Keratinocyte (primary cell): ENCODE measurements around the gene PKNOX2. TPM values are rescaled to one million over a fixed set of nuclear protein-coding genes. Genes with fewer than 3 reads are reported as not detected.

Experiments used
- DNase-seq: peaks from one replicate; pipeline ENCODE4 v3.0.0-alpha.2; 2011; ENCODE audit warnings: low read depth, missing footprints, low spot score
- FAIRE-seq: peaks from 2 replicates; lab custom pipeline; 2011; peaks lifted over from hg19 to GRCh38; lab: Jason Lieb, UNC
- H2AFZ ChIP-seq: 2 replicates; pipeline ENCODE4 v1.6.0; 2012; ENCODE audit warnings: low read length, control low read depth, inconsistent platforms; ENCODE audit not compliant: control insufficient read depth
- H3K27ac ChIP-seq: 2 replicates; pipeline ENCODE4 v1.5.1; 2011; ENCODE audit warnings: low read length; ENCODE audit not compliant: control insufficient read depth, insufficient read depth
- H3K27me3 ChIP-seq: 3 replicates; pipeline ENCODE4 v1.6.0; 2011; ENCODE audit warnings: low read length; ENCODE audit not compliant: control insufficient read depth, insufficient read depth; ENCODE audit errors: extremely low read depth
- H3K36me3 ChIP-seq, 2 experiments: 2 replicates in 1 of 2; 3 replicates in 1 of 2; pipeline ENCODE4 v1.5.1; 2011; ENCODE audit warnings: low read length in 2 of 2, mild to moderate bottlenecking in 1 of 2; ENCODE audit not compliant: control insufficient read depth in 2 of 2, insufficient read depth in 2 of 2; ENCODE audit errors: extremely low read depth in 1 of 2
- H3K4me1 ChIP-seq: 3 replicates; pipeline ENCODE4 v1.5.1; 2011; ENCODE audit warnings: low read length; ENCODE audit not compliant: control insufficient read depth, insufficient read depth; ENCODE audit errors: extremely low read depth
- H3K4me2 ChIP-seq: 3 replicates; pipeline ENCODE4 v1.6.0; 2011; ENCODE audit warnings: low read depth, low read length; ENCODE audit not compliant: control insufficient read depth, insufficient read depth; ENCODE audit errors: extremely low read depth
- H3K4me3 ChIP-seq, 3 experiments: fragments of 200-600 bp in 1 of 3; sonication (generic) in 1 of 3; 2 replicates in 2 of 3; 3 replicates in 1 of 3; pipeline ENCODE4 v1.5.1; 2011 to 2016; ENCODE audit warnings: low read length in 3 of 3, mild to moderate bottlenecking in 3 of 3, control low read depth in 2 of 3, inconsistent platforms in 1 of 3, low read depth in 1 of 3, mixed read lengths in 1 of 3, mixed run types in 1 of 3, moderate library complexity in 1 of 3; ENCODE audit not compliant: control insufficient read depth in 2 of 3, insufficient read depth in 2 of 3; ENCODE audit errors: extremely low read depth in 1 of 3
- H3K79me2 ChIP-seq: 2 replicates; pipeline ENCODE4 v1.6.0; 2012; ENCODE audit warnings: low read length; ENCODE audit not compliant: control insufficient read depth, insufficient read depth
- H3K9ac ChIP-seq: 3 replicates; pipeline ENCODE4 v1.6.0; 2011; ENCODE audit warnings: low read length; ENCODE audit not compliant: control insufficient read depth, insufficient read depth; ENCODE audit errors: extremely low read depth
- H3K9me1 ChIP-seq: 3 replicates; pipeline ENCODE4 v1.6.0; 2011; ENCODE audit warnings: low read length; ENCODE audit not compliant: control insufficient read depth, insufficient read depth; ENCODE audit errors: extremely low read depth
- H3K9me3 ChIP-seq: 2 replicates; pipeline ENCODE4 v1.5.1; 2012; ENCODE audit warnings: low read depth, low read length; ENCODE audit not compliant: control insufficient read depth
- H4K20me1 ChIP-seq: 3 replicates; pipeline ENCODE4 v1.6.0; 2011; ENCODE audit warnings: low read length; ENCODE audit not compliant: control insufficient read depth, insufficient read depth; ENCODE audit errors: extremely low read depth
- CTCF ChIP-seq, 3 experiments: IDR thresholded peaks in 1 of 3; conservative IDR thresholded peaks in 1 of 3; optimal IDR thresholded peaks in 1 of 3; 2 replicates in 2 of 3; 3 replicates in 1 of 3; pipeline versions ENCODE3 to v1.5.1; 2011; ENCODE audit warnings: low read length in 3 of 3, mild to moderate bottlenecking in 3 of 3, moderate library complexity in 2 of 3, control low read depth in 1 of 3, inconsistent platforms in 1 of 3; ENCODE audit not compliant: insufficient read depth in 2 of 3; ENCODE audit errors: extremely low read depth in 1 of 3
- EZH2 ChIP-seq: IDR thresholded peaks from one replicate; pipeline ENCODE4 v1.6.1; 2012; ENCODE audit warnings: inconsistent platforms, mild to moderate bottlenecking, low read length, moderate library complexity
- dilution Hi-C: fragments of 300-500 bp; cut with MboI; formaldehyde crosslinking; loops from one replicate; pipeline ENCODE4 v1.7.0; 2020; ENCODE audit warnings: low sequenced_read_pairs; ENCODE audit not compliant: extremely low pct_ligation_motif_present
- polyA plus RNA-seq, 5 experiments: library from polyadenylated mRNA; depleted of rRNA in 3 of 5; stranded (reverse) in 3 of 5; stranded (forward) in 1 of 5; unstranded in 1 of 5; fragments of >200 nt; gene quantifications; 1 replicate in 1 of 5; 2 replicates in 3 of 5; 3 replicates in 1 of 5; pipeline versions ENCODE4 v1.2.1 to v1.2.3, GENCODE V29; 2011 to 2012; ENCODE audit warnings: missing spikeins in 2 of 5, low read depth in 1 of 5, low replicate concordance in 1 of 5

The PKNOX2 gene
- polyA plus RNA-seq, 1 donor (not counting 4 experiments of a cell fraction or from before 2014, with no cell fraction given), result 0.05 TPM

GRCh38 chr11:125202977-125203376 is 38.4 kb downstream of the PKNOX2 start:
- dilution Hi-C loops, result no loop called here
- FAIRE-seq (no peak), DNase-seq (no peak)
- Histone ChIP-seq H3K9me1 (no peaks in the 10 kb centered on the region), H2AFZ (no peak overlapping the region), H3K4me1 (no peaks in the 10 kb centered on the region), H3K27me3 (peaks cover 4% of the 10 kb centered on the region), H3K27ac (no peak overlapping the region), H4K20me1 (no peaks in the 10 kb centered on the region), H3K36me3 (no peaks in the 10 kb centered on the region), H3K9me3 (no peaks in the 10 kb centered on the region), H3K4me3 (no peak overlapping the region), H3K9ac (no peak overlapping the region), H3K4me2 (no peak overlapping the region), H3K79me2 (no peaks in the 10 kb centered on the region)
- no peak for TF ChIP-seq CTCF (optimal IDR thresholded peaks at IDR 0.05 in 1 of 3, IDR thresholded peaks at IDR 0.05 in 1 of 3, conservative IDR thresholded peaks at IDR 0.05 in 1 of 3; ENCODE audit: extremely low read depth in 1 of 3, insufficient read depth in 2 of 3, low read length in 3 of 3)
- no peak for TF ChIP-seq EZH2

GRCh38 chr11:125207866-125208425 is 43.4 kb downstream of the PKNOX2 start:
- no peaks in the 10 kb centered on the region for H3K27me3 ChIP-seq

More at GRCh38 chr11:125207866-125208425, 43.4 kb downstream of the PKNOX2 start:
- no peak for FAIRE-seq
- Histone ChIP-seq H3K9me1 (no peaks in the 10 kb centered on the region), H2AFZ (no peak overlapping the region), H3K9me3 (no peaks in the 10 kb centered on the region), H3K9ac (no peak overlapping the region), H3K4me2 (no peak overlapping the region), H3K4me3 (no peak overlapping the region), H4K20me1 (no peaks in the 10 kb centered on the region), H3K4me1 (no peaks in the 10 kb centered on the region), H3K27ac (no peak overlapping the region), H3K36me3 (no peaks in the 10 kb centered on the region), H3K79me2 (no peaks in the 10 kb centered on the region)
- dilution Hi-C loops, result no loop called here
- DNase-seq, result peak; percentile 45
- TF ChIP-seq CTCF (optimal IDR thresholded peaks at IDR 0.05 in 1 of 3, IDR thresholded peaks at IDR 0.05 in 1 of 3, conservative IDR thresholded peaks at IDR 0.05 in 1 of 3; ENCODE audit: extremely low read depth in 1 of 3, insufficient read depth in 2 of 3, low read length in 3 of 3) (no peak), EZH2 (no peak)
